ENCODE results near the gene ING1.

- TF ChIP-seq, protein P1, sequence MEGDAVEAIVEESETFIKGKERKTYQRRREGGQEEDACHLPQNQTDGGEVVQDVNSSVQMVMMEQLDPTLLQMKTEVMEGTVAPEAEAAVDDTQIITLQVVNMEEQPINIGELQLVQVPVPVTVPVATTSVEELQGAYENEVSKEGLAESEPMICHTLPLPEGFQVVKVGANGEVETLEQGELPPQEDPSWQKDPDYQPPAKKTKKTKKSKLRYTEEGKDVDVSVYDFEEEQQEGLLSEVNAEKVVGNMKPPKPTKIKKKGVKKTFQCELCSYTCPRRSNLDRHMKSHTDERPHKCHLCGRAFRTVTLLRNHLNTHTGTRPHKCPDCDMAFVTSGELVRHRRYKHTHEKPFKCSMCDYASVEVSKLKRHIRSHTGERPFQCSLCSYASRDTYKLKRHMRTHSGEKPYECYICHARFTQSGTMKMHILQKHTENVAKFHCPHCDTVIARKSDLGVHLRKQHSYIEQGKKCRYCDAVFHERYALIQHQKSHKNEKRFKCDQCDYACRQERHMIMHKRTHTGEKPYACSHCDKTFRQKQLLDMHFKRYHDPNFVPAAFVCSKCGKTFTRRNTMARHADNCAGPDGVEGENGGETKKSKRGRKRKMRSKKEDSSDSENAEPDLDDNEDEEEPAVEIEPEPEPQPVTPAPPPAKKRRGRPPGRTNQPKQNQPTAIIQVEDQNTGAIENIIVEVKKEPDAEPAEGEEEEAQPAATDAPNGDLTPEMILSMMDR (IDR thresholded peaks at IDR 0.05) = no peak
- no peak for TF ChIP-seq POLR2A (IDR thresholded peaks at IDR 0.05)
These were observed 30.2 kb downstream of the ING1 start for GRCh38 chr13:110743687-110744086.

Measured in adrenal gland (tissue), 5 donors.